GM12872 (cell line): ENCODE results near the gene FUBP3.

ENCODE experiments used
- CTCF ChIP-seq: IDR thresholded peaks from 3 replicates; pipeline ENCODE4 v1.5.1; 2011; ENCODE audit warnings: low read depth, mild to moderate bottlenecking, low read length, moderate library complexity; ENCODE audit not compliant: insufficient read depth

FUBP3 gene

GRCh38 chr9:130669965-130670364 lies 90.6 kb downstream of the FUBP3 start:
- no peak for TF ChIP-seq CTCF

- TF ChIP-seq CTCF = no peak
These were observed 91.3 kb downstream of the FUBP3 start for GRCh38 chr9:130670644-130671043.

- no peak for TF ChIP-seq CTCF
These were observed 93.1 kb downstream of the FUBP3 start for GRCh38 chr9:130672466-130672865.

- no peak for TF ChIP-seq CTCF
These were observed 93.7 kb downstream of the FUBP3 start for GRCh38 chr9:130672933-130673615.

- TF ChIP-seq CTCF = no peak
These were observed 96.0 kb downstream of the FUBP3 start for GRCh38 chr9:130675396-130675795.

- TF ChIP-seq CTCF = no peak
These were observed 97.9 kb downstream of the FUBP3 start for GRCh38 chr9:130677252-130677651.

- no peak for TF ChIP-seq CTCF
These were observed 101.7 kb downstream of the FUBP3 start for GRCh38 chr9:130680836-130681768.
